Activated CD8-positive, alpha-beta T cell treated with anti-CD3 and anti-CD28 coated beads, Interleukin-2, amount 10 ng/mL, durations not matched to agents 7 days and 5 days (primary cell): ENCODE results near the gene SNX10. TPM values are rescaled to one million over a fixed set of nuclear protein-coding genes. Genes with fewer than 3 reads are reported as not detected.

Experiments
- ATAC-seq: fragments of 150-1000 bp; cut with Tn5 transposase; one replicate; pipeline ENCODE4 v1.10.0; 2021; ENCODE audit warnings: moderate library complexity
- CTCF ChIA-PET: fragments of 350-600 bp; sonication (Branson Sonifier 250); formaldehyde crosslinking; loops from one replicate; lab custom pipeline; 2021; ENCODE audit warnings: antibody characterized with exemption; lab: Charles Lee
- POLR2A ChIA-PET: fragments of 350-600 bp; sonication (Branson Sonifier 250); formaldehyde crosslinking; loops from one replicate; lab custom pipeline; 2021; ENCODE audit warnings: antibody characterized with exemption; lab: Charles Lee
- DNase-seq: peaks from one replicate; pipeline ENCODE4 v3.0.0-alpha.2; 2020
- H3K27ac Mint-ChIP-seq: one replicate; pipeline ENCODE4 v1.8.0; 2021; ENCODE audit warnings: mild to moderate bottlenecking, mixed read lengths
- H3K27me3 Mint-ChIP-seq: one replicate; pipeline ENCODE4 v1.8.0; 2021; ENCODE audit warnings: low read depth, mixed read lengths
- H3K36me3 Mint-ChIP-seq: one replicate; pipeline ENCODE4 v1.8.0; 2021; ENCODE audit warnings: low read depth, mixed read lengths
- H3K4me1 Mint-ChIP-seq: one replicate; pipeline ENCODE4 v1.8.0; 2021; ENCODE audit warnings: low read depth, mixed read lengths
- H3K4me3 Mint-ChIP-seq: one replicate; pipeline ENCODE4 v1.8.0; 2021; ENCODE audit warnings: mild to moderate bottlenecking, mixed read lengths
- H3K9me3 Mint-ChIP-seq: one replicate; pipeline ENCODE4 v1.8.0; 2022; ENCODE audit warnings: mixed read lengths; ENCODE audit not compliant: insufficient read depth
- total RNA-seq, 2 experiments: library from RNA; stranded (reverse); gene quantifications; one replicate each; pipeline ENCODE4 v1.2.3, GENCODE V29; 2021

SNX10 gene
- total RNA-seq, 2 experiments from 2014 or later = 39.2 to 42.7 TPM

DNA sequence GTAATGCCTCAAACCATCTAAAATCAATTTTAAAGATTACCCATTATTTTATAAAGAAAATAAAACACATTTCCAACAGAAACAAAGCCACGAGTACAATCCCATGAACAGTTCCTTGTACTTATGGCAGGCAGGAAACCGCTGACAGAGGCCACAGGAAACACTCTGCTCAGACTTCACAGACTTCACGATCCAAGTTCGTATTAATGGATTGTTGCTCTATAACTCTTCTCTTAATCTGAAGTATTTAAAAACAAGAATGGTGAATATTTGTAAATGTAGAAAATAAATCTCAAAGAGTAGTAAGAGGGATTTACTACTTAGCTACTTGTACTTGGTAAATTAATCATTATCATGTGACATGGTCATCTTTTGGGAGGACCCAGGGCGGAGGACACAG lies 78.3 kb downstream of the SNX10 start:
- no peaks in the 10 kb centered on the region for H3K9me3 Mint-ChIP-seq
- ATAC-seq (peak; percentile 66), DNase-seq (no peak)
- POLR2A ChIA-PET = interaction anchor here (1.9 kb wide), 1 partner anchor 170 kb away, joined by 6 read pairs; the partner anchor contains the start of gene HNRNPA2B1
- peak overlapping the region; percentile 29 for H3K4me3 Mint-ChIP-seq
- H3K27me3 Mint-ChIP-seq = peaks cover 3% of the 10 kb centered on the region
- CTCF ChIA-PET = interaction anchor here (0.6 to 4.9 kb wide), 82 partner anchors 9 to 826 kb away, joined by 3 to 54 read pairs (median 4); partner anchors contain the start of genes CBX3, HNRNPA2B1 and NFE2L3
- H3K27ac Mint-ChIP-seq = no peak overlapping the region
- H3K36me3 Mint-ChIP-seq = peaks cover 45% of the 10 kb centered on the region
- H3K4me1 Mint-ChIP-seq = peaks cover 11% of the 10 kb centered on the region

DNA sequence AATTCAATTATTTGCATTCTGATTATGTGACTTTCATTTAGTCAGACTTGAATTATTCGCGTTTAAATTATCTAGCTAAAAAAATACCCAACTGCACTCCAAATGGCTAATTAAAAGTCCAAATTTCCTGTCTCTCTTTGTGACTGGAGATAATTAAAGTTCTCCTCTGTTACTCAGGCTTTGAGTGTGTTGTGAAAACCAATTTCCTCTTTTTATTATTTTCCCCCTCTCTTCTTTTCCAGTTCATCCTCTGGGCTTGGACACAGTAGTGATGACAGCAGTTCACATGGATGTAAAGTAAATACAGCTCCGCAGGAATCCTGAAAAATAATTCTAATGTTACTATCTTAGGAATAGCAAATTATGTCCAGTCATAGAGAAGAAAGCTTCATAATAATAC lies 80.6 kb downstream of the SNX10 start:
- Mint-ChIP-seq H3K27ac (no peak overlapping the region), H3K27me3 (peaks cover 9% of the 10 kb centered on the region), H3K36me3 (peaks cover 29% of the 10 kb centered on the region), H3K9me3 (no peaks in the 10 kb centered on the region), H3K4me3 (no peak overlapping the region), H3K4me1 (peaks cover 18% of the 10 kb centered on the region)
- ChIA-PET POLR2A (no interaction called here), CTCF (interaction anchor here (1.0 to 4.9 kb wide), 7 partner anchors 16 to 790 kb away, joined by 3 to 54 read pairs (median 5); partner anchors contain the start of gene SNX10)
- no peak for DNase-seq
- no peak for ATAC-seq

DNA sequence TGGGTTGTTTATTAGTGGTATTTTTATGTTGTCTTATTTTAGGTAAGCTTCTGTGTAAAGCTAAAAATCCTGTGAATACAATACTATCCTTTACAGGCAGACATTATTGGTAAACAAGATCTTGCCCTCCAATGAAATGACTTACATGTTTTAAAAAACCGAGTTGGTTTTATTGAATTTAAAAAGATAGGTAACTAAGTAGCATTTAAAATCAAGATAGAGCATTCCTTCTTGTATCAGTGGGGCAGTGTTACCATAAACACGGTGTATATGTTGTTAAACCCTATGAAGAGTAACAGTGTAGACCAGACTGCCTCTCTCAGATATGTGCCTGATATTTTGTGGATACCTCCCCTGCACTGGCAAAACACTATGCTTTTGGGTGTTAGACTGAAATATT lies 81.0 kb downstream of the SNX10 start:
- ChIA-PET CTCF (interaction anchor here (1.0 to 4.9 kb wide), 6 partner anchors 16 to 789 kb away, joined by 3 to 54 read pairs (median 4); partner anchors contain the start of gene SNX10), POLR2A (no interaction called here)
- peaks cover 10% of the 10 kb centered on the region for H3K27me3 Mint-ChIP-seq
- H3K4me1 Mint-ChIP-seq = peaks cover 19% of the 10 kb centered on the region
- DNase-seq = no peak
- H3K4me3 Mint-ChIP-seq = no peak overlapping the region
- no peaks in the 10 kb centered on the region for H3K9me3 Mint-ChIP-seq
- peaks cover 26% of the 10 kb centered on the region for H3K36me3 Mint-ChIP-seq
- ATAC-seq = no peak
- no peak overlapping the region for H3K27ac Mint-ChIP-seq

DNA sequence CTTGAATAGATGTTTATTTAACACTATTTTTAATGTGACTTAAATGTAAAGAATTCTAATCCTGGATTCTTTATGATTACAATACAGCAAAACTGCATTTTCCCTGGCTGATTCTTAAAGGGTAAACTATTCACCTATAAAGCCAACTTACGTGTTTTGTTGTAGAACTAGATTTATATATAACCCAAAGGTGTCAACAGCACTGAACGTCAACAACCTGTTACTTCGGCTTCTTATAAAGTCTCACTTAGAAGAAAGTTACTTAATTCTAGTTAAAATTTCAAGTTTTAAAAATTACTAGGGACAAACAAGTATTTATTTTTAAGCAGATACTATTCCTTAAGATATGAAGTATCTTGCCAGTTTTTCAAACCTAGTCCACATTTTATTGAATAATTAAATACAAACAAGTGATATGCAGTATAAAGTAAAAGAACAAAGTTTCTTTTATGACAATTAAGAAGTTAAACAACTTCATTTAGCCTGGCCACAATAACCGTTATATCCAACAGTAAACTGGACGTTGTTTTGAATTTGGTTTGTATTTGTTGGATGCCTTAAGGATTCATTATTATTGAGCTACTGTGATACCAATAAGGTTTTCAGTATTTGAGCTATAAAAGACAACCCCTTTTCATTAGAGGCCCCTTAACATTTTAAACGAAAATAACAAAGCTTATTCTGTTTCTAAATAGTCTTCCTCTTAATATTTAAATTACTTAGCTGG lies 83.1 kb downstream of the SNX10 start:
- DNase-seq (no peak), ATAC-seq (no peak)
- H3K4me1 Mint-ChIP-seq = peaks cover 14% of the 10 kb centered on the region
- no peak overlapping the region for H3K27ac Mint-ChIP-seq
- no peaks in the 10 kb centered on the region for H3K9me3 Mint-ChIP-seq
- ChIA-PET CTCF (interaction anchor here (1.1 to 3.3 kb wide), 6 partner anchors 10 to 482 kb away, joined by 4 to 23 read pairs (median 8); no protein-coding TSS in a partner anchor), POLR2A (interaction anchor here (0.6 kb wide), 1 partner anchor 423 kb away, joined by 3 read pairs; no protein-coding TSS in a partner anchor)
- peaks cover 26% of the 10 kb centered on the region for H3K36me3 Mint-ChIP-seq
- peaks cover 21% of the 10 kb centered on the region for H3K27me3 Mint-ChIP-seq
- no peak overlapping the region for H3K4me3 Mint-ChIP-seq

DNA sequence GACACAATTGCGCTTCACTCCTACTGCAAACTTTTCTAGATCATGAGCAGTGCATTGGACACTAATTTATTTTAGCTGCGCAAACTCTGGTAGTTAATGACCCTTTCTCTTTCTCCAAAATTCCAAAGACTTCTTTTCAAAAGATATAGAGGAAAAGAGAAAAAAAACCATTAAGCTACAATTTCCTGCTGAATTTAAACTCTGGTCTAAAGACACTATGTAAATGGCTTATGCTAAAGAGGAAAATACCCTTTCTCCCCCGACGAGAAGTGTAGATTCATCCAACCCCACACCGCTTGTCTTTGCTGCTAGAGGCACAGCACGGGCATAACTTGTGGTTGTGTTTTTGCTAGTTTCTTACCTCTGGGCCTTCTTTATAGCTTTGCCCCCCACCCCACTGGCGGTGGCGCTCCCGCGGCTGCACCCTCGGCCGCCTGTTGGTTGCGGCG lies 84.1 kb downstream of the SNX10 start:
- Mint-ChIP-seq H3K9me3 (no peaks in the 10 kb centered on the region), H3K4me1 (peaks cover 10% of the 10 kb centered on the region), H3K36me3 (peaks cover 24% of the 10 kb centered on the region), H3K4me3 (peak overlapping the region; percentile 58), H3K27me3 (peaks cover 21% of the 10 kb centered on the region), H3K27ac (no peak overlapping the region)
- DNase-seq = no peak
- POLR2A ChIA-PET = no interaction called here
- CTCF ChIA-PET = interaction anchor here (1.4 to 3.3 kb wide), 5 partner anchors 10 to 483 kb away, joined by 4 to 23 read pairs (median 11); no protein-coding TSS in a partner anchor
- ATAC-seq = peak; percentile 13

DNA sequence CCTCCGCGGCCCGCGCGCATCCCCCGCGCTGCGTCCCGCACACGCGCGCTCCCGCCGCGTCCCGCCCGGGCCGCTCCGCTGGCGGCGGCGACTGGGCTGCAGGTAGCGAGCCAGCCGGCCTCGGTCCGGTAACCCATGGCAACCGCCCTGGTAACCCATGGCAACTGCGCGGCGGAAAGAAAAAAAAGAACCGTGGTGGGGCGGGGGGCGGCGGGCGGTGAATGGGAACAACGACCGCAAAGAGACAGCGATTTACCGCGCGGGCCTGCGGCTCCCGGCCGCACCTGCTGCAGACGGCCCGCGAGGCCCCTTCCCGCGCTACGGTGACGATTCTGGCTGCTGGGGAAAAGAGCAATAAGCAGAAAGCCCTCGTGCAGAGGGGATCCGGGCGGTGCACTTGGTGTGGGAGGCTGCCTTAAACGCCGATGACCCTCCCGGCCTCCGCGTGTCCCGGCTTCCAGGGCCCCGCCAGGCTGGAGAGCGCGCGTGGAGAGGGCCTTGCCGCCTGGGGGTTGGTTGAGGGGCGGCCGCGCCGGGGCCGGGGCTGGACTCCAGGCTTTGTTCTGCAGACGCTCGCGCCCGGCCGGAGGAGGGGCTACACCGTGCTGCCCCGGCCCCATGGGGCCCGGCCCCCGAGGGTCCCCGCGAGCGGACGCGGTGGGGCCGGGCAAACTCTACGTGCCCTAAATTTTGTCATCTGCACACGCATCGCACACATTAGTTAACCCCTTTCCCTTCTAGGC lies 84.7 kb downstream of the SNX10 start:
- CTCF ChIA-PET = interaction anchor here (1.0 to 3.3 kb wide), 6 partner anchors 11 to 483 kb away, joined by 3 to 23 read pairs (median 8); no protein-coding TSS in a partner anchor
- H3K4me1 Mint-ChIP-seq = peaks cover 10% of the 10 kb centered on the region
- H3K27ac Mint-ChIP-seq = no peak overlapping the region

DNA sequence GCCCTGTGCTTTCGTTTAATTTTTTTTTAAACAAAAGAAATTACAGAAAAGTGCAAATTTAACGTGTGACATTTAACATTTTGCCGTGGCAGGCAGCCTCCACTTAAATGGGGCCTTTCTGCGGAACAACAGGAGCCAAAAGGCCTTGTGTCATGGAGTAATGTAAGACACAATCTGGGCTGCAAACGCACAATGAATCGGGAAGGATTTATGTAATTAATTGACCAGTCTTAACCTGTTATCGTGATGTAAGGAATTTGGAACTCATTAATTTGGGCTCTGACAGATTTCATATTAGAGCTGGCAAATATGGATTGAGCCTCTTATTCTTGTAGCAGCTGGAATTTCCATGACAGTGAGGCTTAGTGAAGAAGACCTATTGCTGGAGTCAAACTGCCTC lies 86.4 kb downstream of the SNX10 start:
- ATAC-seq = no peak
- no peak for DNase-seq
- Mint-ChIP-seq H3K27me3 (peaks cover 23% of the 10 kb centered on the region), H3K4me3 (no peak overlapping the region), H3K9me3 (no peaks in the 10 kb centered on the region), H3K4me1 (peaks cover 10% of the 10 kb centered on the region), H3K36me3 (peaks cover 9% of the 10 kb centered on the region), H3K27ac (no peak overlapping the region)
- ChIA-PET CTCF (interaction anchor here (0.7 to 1.5 kb wide), 11 partner anchors 8 to 783 kb away, joined by 3 to 9 read pairs (median 4); no protein-coding TSS in a partner anchor), POLR2A (no interaction called here)

More for the DNA sequence above, 84.7 kb downstream of the SNX10 start:
- ATAC-seq = peak; percentile 62
- Mint-ChIP-seq H3K36me3 (peaks cover 20% of the 10 kb centered on the region), H3K27me3 (peaks cover 21% of the 10 kb centered on the region), H3K4me3 (peak overlapping the region; percentile 73), H3K9me3 (no peaks in the 10 kb centered on the region)
- POLR2A ChIA-PET = no interaction called here
- peak; percentile 48 for DNase-seq

DNA sequence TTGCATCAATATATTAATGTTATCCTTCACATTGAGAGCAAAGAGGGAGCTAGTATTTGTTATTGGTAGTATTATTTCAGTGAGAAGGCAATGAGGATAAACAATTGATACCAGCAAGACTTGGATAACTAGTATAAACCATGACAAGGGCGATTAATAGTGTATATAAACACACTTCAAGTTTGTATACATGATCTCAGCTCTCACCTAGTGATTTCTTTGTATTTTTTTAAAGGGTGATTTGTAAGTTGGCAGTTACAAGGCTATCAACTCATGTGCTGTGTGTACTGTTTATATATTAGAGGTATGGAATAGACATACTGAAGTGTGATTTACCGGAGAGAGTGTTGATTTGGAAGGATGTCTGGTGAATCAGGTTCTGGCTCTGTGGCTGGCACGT lies 88.0 kb downstream of the SNX10 start:
- H3K27me3 Mint-ChIP-seq = peaks cover 27% of the 10 kb centered on the region
- CTCF ChIA-PET = no interaction called here
- DNase-seq = no peak
- H3K36me3 Mint-ChIP-seq = no peaks in the 10 kb centered on the region
- no peak overlapping the region for H3K27ac Mint-ChIP-seq
- no peak for ATAC-seq
- POLR2A ChIA-PET = no interaction called here
- H3K4me1 Mint-ChIP-seq = peaks cover 10% of the 10 kb centered on the region
- H3K9me3 Mint-ChIP-seq = no peaks in the 10 kb centered on the region
- H3K4me3 Mint-ChIP-seq = no peak overlapping the region

DNA sequence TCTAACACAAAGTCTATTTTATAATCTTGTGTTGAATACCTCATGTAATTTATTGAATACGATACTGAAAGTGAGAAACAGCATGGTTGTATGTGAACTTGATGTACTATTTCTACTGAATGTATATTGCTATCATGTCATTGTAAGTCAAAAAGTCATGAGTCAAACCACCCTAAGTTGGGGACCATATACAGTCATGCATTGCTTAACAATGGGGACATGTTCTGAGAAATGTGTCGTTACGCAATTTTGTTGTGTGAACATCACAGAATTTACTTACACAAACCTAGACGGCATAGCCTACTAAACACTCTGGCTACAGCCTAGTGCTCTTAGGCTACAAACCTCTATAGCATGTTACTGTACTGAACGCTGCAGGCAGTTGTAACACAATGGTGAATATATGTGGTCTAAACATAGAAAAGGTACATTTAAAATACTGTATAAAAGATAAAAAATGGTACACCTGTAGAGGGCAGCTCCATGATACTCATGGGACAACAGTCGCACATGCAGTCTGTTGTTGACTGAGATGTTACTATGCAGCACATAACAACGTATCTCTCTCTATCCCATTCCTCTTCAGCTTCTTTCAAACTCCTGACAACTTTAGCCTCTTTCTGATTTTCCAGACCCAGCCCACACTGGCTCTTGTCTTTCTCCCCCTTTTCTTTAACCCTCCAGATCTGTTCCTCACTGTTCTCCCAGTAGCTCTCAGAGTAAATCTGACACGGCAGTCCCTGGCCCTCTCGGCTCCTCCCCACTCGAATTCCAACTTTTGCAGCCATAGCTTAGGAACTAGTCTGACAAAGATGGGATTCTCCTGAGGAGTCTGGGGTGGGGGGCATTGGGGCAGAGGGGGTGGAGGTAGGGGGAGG lies 90.1 kb downstream of the SNX10 start:
- Mint-ChIP-seq H3K27me3 (peaks cover 30% of the 10 kb centered on the region), H3K27ac (no peak overlapping the region), H3K4me3 (no peak overlapping the region), H3K4me1 (peaks cover 6% of the 10 kb centered on the region), H3K36me3 (no peaks in the 10 kb centered on the region), H3K9me3 (no peaks in the 10 kb centered on the region)
- ATAC-seq (no peak), DNase-seq (no peak)
- POLR2A ChIA-PET = no interaction called here
- CTCF ChIA-PET = interaction anchor here (2.3 kb wide), 1 partner anchor 12 kb away, joined by 12 read pairs; no protein-coding TSS in a partner anchor

DNA sequence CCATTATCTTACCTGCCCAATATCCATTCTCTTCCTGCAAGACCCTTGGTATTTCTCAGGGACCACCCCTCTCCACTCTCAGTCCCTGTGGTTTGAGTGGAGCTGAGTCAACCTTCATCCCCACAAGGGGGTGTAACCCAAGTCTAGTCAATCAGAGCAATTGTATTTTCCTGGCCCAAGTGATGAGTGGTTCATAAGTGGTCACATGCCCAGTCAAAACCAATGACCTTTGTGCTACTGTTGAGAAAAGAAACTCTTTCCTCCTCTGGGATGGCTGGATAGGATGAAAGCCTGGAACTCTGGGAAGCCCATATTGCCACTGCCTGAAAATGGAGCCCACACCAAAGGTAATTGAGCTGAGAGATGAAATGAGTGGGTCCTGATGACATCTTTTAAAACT lies 93.6 kb downstream of the SNX10 start:
- ChIA-PET POLR2A (no interaction called here), CTCF (interaction anchor here (1.5 to 2.1 kb wide), 2 partner anchors 15 to 115 kb away, joined by 5 to 6 read pairs; no protein-coding TSS in a partner anchor)
- H3K27ac Mint-ChIP-seq = no peak overlapping the region
- H3K36me3 Mint-ChIP-seq = no peaks in the 10 kb centered on the region
- ATAC-seq (no peak), DNase-seq (no peak)
- H3K4me1 Mint-ChIP-seq = no peaks in the 10 kb centered on the region
- peaks cover 31% of the 10 kb centered on the region for H3K27me3 Mint-ChIP-seq
- H3K4me3 Mint-ChIP-seq = no peak overlapping the region
- no peaks in the 10 kb centered on the region for H3K9me3 Mint-ChIP-seq

DNA sequence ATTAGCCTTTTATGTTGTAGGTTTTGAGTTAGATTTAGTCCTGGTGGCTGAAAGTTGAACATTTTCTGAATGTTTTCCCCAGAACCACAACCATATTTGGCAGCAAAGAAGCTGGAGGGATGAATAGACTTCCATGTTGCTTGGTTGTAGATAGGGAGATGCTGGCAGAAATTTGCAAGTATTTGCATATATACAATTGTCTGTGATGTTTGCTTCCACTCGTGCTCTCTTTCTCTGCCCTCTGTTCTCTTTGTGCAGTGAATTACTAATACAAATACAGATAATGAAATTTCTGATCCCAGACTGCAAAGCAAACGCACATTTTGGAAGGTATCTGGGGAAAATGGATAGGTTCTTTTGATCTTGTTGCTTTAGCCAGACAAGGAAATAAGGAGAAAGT lies 96.1 kb downstream of the SNX10 start:
- DNase-seq (no peak), ATAC-seq (no peak)
- ChIA-PET CTCF (interaction anchor here (1.2 kb wide), 1 partner anchor 10 kb away, joined by 3 read pairs; no protein-coding TSS in a partner anchor), POLR2A (no interaction called here)
- Mint-ChIP-seq H3K4me3 (no peak overlapping the region), H3K36me3 (no peaks in the 10 kb centered on the region), H3K9me3 (no peaks in the 10 kb centered on the region), H3K27me3 (peaks cover 37% of the 10 kb centered on the region), H3K4me1 (no peaks in the 10 kb centered on the region), H3K27ac (no peak overlapping the region)
